ENCODE data around the gene ATP1A1. TPM values are rescaled to one million over a fixed set of nuclear protein-coding genes. Genes with fewer than 3 reads are reported as not detected.

ATP1A1 gene
- polyA plus RNA-seq (ENCODE audit: insufficient read length in 4 of 4): 100 to 1,000 TPM; 836 to 975 (median 922) TPM

- peak in 3 of 4 donors; percentile 88 to 91 (median 89) for DNase-seq (ENCODE audit: low read depth in 4 of 4, low spot score in 2 of 4)
Observed at GRCh38 chr1:116372651-116373430, at the start of gene ATP1A1. TSS of gene ATP1A1 (plus strand) at chr1:116373244. CDS start at chr1:116373512, 268 bp downstream.

- no peak for DNase-seq (ENCODE audit: low read depth in 4 of 4, low spot score in 2 of 4)
Observed at GRCh38 chr1:116323491-116323890, 49.6 kb upstream of the ATP1A1 start.

- no peak for DNase-seq (ENCODE audit: low read depth in 4 of 4, low spot score in 2 of 4)
Observed at GRCh38 chr1:116324411-116324810, 48.6 kb upstream of the ATP1A1 start.

GRCh38 chr1:116325104-116325503 is 47.9 kb upstream of the ATP1A1 start:
- DNase-seq (ENCODE audit: low read depth in 4 of 4, low spot score in 2 of 4): no peak

- no peak for DNase-seq (ENCODE audit: low read depth in 4 of 4, low spot score in 2 of 4)
Observed at GRCh38 chr1:116325922-116326321, 47.1 kb upstream of the ATP1A1 start.

GRCh38 chr1:116326486-116326885 is 46.6 kb upstream of the ATP1A1 start:
- no peak for DNase-seq (ENCODE audit: low read depth in 4 of 4, low spot score in 2 of 4)

GRCh38 chr1:116328671-116329070 is 44.4 kb upstream of the ATP1A1 start:
- DNase-seq (ENCODE audit: low read depth in 4 of 4, low spot score in 2 of 4): no peak

GRCh38 chr1:116329524-116330341 is 43.3 kb upstream of the ATP1A1 start:
- no peak for DNase-seq (ENCODE audit: low read depth in 4 of 4, low spot score in 2 of 4)

GRCh38 chr1:116330342-116330652 is 42.7 kb upstream of the ATP1A1 start:
- DNase-seq (ENCODE audit: low read depth in 4 of 4, low spot score in 2 of 4): peak in 1 of 4 donors; percentile 48

GRCh38 chr1:116330846-116331245 is 42.2 kb upstream of the ATP1A1 start:
- DNase-seq (ENCODE audit: low read depth in 4 of 4, low spot score in 2 of 4): no peak

GRCh38 chr1:116331523-116331922 is 41.5 kb upstream of the ATP1A1 start:
- DNase-seq (ENCODE audit: low read depth in 4 of 4, low spot score in 2 of 4): no peak

GRCh38 chr1:116332451-116332850 is 40.6 kb upstream of the ATP1A1 start:
- DNase-seq (ENCODE audit: low read depth in 4 of 4, low spot score in 2 of 4): no peak

- no peak for DNase-seq (ENCODE audit: low read depth in 4 of 4, low spot score in 2 of 4)
Observed at GRCh38 chr1:116333171-116334014, 39.7 kb upstream of the ATP1A1 start.

GRCh38 chr1:116334015-116334547 is 39.0 kb upstream of the ATP1A1 start:
- no peak for DNase-seq (ENCODE audit: low read depth in 4 of 4, low spot score in 2 of 4)

- DNase-seq (ENCODE audit: low read depth in 4 of 4, low spot score in 2 of 4): no peak
Observed at GRCh38 chr1:116334868-116335635, 38.0 kb upstream of the ATP1A1 start.

GRCh38 chr1:116335850-116336624 is 37.0 kb upstream of the ATP1A1 start:
- no peak for DNase-seq (ENCODE audit: low read depth in 4 of 4, low spot score in 2 of 4)

- DNase-seq (ENCODE audit: low read depth in 4 of 4, low spot score in 2 of 4): no peak
Observed at GRCh38 chr1:116337398-116337797, 35.6 kb upstream of the ATP1A1 start.

GRCh38 chr1:116338400-116338799 is 34.6 kb upstream of the ATP1A1 start:
- no peak for DNase-seq (ENCODE audit: low read depth in 4 of 4, low spot score in 2 of 4)

Measured in left renal cortex interstitium (tissue), 4 donors.